K562 (cell line): Measurements from ENCODE around the gene NRP1. TPM values are rescaled to one million over a fixed set of nuclear protein-coding genes. Genes with fewer than 3 reads are reported as not detected.

Experiments used
- ATAC-seq: fragments of 200-7000 bp; cut with Tn5 transposase; 3 replicates; pipeline ENCODE4 v1.9.1; 2020; ENCODE audit warnings: moderate library complexity
- BruUV-seq: library from RNA; stranded (reverse); fragments of 400-500 nt; replicated peaks from 2 replicates; lab custom pipeline; 2021; lab: Mats Ljungman, UMichigan
- CTCF ChIA-PET: fragments of 300-600 bp; formaldehyde crosslinking; extraction: SDS; loops from one replicate; lab custom pipeline; 2021; ENCODE audit warnings: low intra/inter-chr PET ratio; lab: Yijun Ruan, JAX
- POLR2A ChIA-PET: fragments of 300-600, 350-650 bp; sonication (Branson Sonifier 250); formaldehyde crosslinking; extraction: SDS; loops from one replicate; lab custom pipeline; 2021; ENCODE audit warnings: antibody characterized with exemption, inconsistent platforms; lab: Yijun Ruan, JAX
- DNase-seq, 4 experiments: peaks; one replicate each; pipeline versions ENCODE4 v3.0.0 to v3.0.0-alpha.2; 2011 to 2018; ENCODE audit warnings: low spot score in 3 of 4, mixed read lengths in 3 of 4; ENCODE audit errors: extremely low read depth in 1 of 4
- FAIRE-seq: peaks from 2 replicates; lab custom pipeline; 2011; peaks lifted over from hg19 to GRCh38; lab: Jason Lieb, UNC
- H2AFZ ChIP-seq: 2 replicates; pipeline ENCODE4 v1.6.0; 2011; ENCODE audit warnings: low read depth, low read length, control low read depth, inconsistent platforms
- H3K27ac ChIP-seq: fragments of 200-600 bp; 3 replicates; pipeline ENCODE4 v1.8.0; 2011; ENCODE audit warnings: low read depth, mild to moderate bottlenecking, control low read depth, inconsistent platforms, low read length, moderate library complexity, mixed read lengths; ENCODE audit errors: extremely low read depth
- H3K27me3 ChIP-seq, 2 experiments: fragments of 300-600 bp in 1 of 2; 2 replicates in 1 of 2; 3 replicates in 1 of 2; pipeline versions ENCODE4 v1.6.0 to v1.8.0; 2011; ENCODE audit warnings: inconsistent platforms in 2 of 2, low read length in 2 of 2, mild to moderate bottlenecking in 1 of 2, mixed read lengths in 1 of 2, moderate library complexity in 1 of 2; ENCODE audit not compliant: control insufficient read depth in 2 of 2, insufficient read depth in 2 of 2
- H3K36me3 ChIP-seq: fragments of 300-600 bp; 3 replicates; pipeline ENCODE4 v1.8.0; 2011; ENCODE audit warnings: mild to moderate bottlenecking, low read length, inconsistent platforms; ENCODE audit not compliant: control insufficient read depth, insufficient read depth
- H3K4me1 ChIP-seq, 2 experiments: fragments of 200-600 bp in 1 of 2; replicated peaks in 1 of 2; 2 replicates in 1 of 2; 3 replicates in 1 of 2; pipeline versions ENCODE4 v1.5.1 to v1.8.0; 2011; ENCODE audit warnings: inconsistent platforms in 2 of 2, low read length in 2 of 2, mild to moderate bottlenecking in 1 of 2, mixed read lengths in 1 of 2, moderate library complexity in 1 of 2; ENCODE audit not compliant: control insufficient read depth in 2 of 2, insufficient read depth in 2 of 2
- H3K4me2 ChIP-seq: 2 replicates; pipeline ENCODE4 v1.6.1; 2011; ENCODE audit warnings: low read length, control low read depth, inconsistent platforms, mixed read lengths; ENCODE audit not compliant: insufficient read depth
- H3K4me3 ChIP-seq: fragments of 200-600 bp; sonication (generic), shearing (Covaris generic); 2 replicates; pipeline ENCODE4 v1.5.1; 2016; ENCODE audit warnings: control low read depth, inconsistent platforms
- H3K79me2 ChIP-seq: fragments of 200-600 bp; 3 replicates; pipeline ENCODE4 v1.8.0; 2011; ENCODE audit warnings: low read length, inconsistent platforms; ENCODE audit not compliant: control insufficient read depth, insufficient read depth
- H3K9ac ChIP-seq, 2 experiments: 2 replicates each; pipeline versions ENCODE4 v1.6.0 to v1.6.1; 2011; ENCODE audit warnings: low read depth in 2 of 2, low read length in 2 of 2, control low read depth in 1 of 2, inconsistent platforms in 1 of 2, mild to moderate bottlenecking in 1 of 2, mixed read lengths in 1 of 2; ENCODE audit not compliant: insufficient read depth in 1 of 2
- H3K9me1 ChIP-seq: one replicate; pipeline ENCODE4 v1.6.0; 2011; ENCODE audit warnings: inconsistent platforms, mild to moderate bottlenecking, low read length, moderate library complexity; ENCODE audit not compliant: control insufficient read depth, insufficient read depth
- H3K9me3 ChIP-seq: replicated peaks from 2 replicates; pipeline ENCODE4 v1.5.1; 2011; ENCODE audit warnings: low read depth, low read length, inconsistent platforms; ENCODE audit not compliant: control insufficient read depth, insufficient read depth
- H4K20me1 ChIP-seq: replicated peaks from 2 replicates; pipeline ENCODE4 v1.6.1; 2011; ENCODE audit warnings: low read length, inconsistent platforms, mixed read lengths; ENCODE audit not compliant: control insufficient read depth, insufficient read depth
- BHLHE40 ChIP-seq: IDR thresholded peaks from 2 replicates; pipeline ENCODE4 v1.6.1; 2011; ENCODE audit warnings: low read length, improper control_type of control experiment
- FOXM1 ChIP-seq, 2 experiments: fragments of 450-650 bp in 1 of 2; sonication (generic) in 1 of 2; formaldehyde crosslinking in 1 of 2; IDR thresholded peaks; 2 replicates each; pipeline versions ENCODE4 v1.6.1 to v1.9.0; 2017 to 2022; ENCODE audit warnings: low read depth in 2 of 2, mild to moderate bottlenecking in 2 of 2, missing genetic modification reagents in 1 of 2, moderate library complexity in 1 of 2
- HNRNPK ChIP-seq: fragments of 200-400 bp; formaldehyde crosslinking; IDR thresholded peaks from one replicate; pipeline ENCODE4 v1.6.1; 2018; ENCODE audit warnings: mild to moderate bottlenecking, low read depth, low read length; ENCODE audit not compliant: poor library complexity, severe bottlenecking
- HNRNPUL1 ChIP-seq: fragments of 200-400 bp; formaldehyde crosslinking; IDR thresholded peaks from 2 replicates; pipeline ENCODE4 v1.6.1; 2017; ENCODE audit warnings: low read length
- JUN ChIP-seq, 2 experiments: sonication (generic) in 1 of 2; formaldehyde crosslinking in 1 of 2; IDR thresholded peaks; 2 replicates each; pipeline versions ENCODE4 v1.6.1 to v1.8.0; 2012 to 2022; ENCODE audit warnings: borderline replicate concordance in 2 of 2, mild to moderate bottlenecking in 2 of 2, improper control_type of control experiment in 1 of 2, low read depth in 1 of 2, low read length in 1 of 2, missing genetic modification reagents in 1 of 2
- KLF13 ChIP-seq: fragments of 450-650 bp; IDR thresholded peaks from 2 replicates; pipeline ENCODE4 v1.6.1; 2016; ENCODE audit warnings: missing genetic modification characterization, low read depth, mild to moderate bottlenecking, missing compliant biosample characterization, moderate library complexity, borderline replicate concordance
- MAFG ChIP-seq: fragments of 450-650 bp; conservative IDR thresholded peaks from 2 replicates; pipeline ENCODE4 v1.6.1; 2016; ENCODE audit warnings: missing genetic modification characterization, missing compliant biosample characterization
- MYNN ChIP-seq, 2 experiments: sonication (generic); formaldehyde crosslinking in 1 of 2; IDR thresholded peaks; 2 replicates each; pipeline versions ENCODE4 v1.5.0 to v1.6.1; 2016 to 2020; ENCODE audit warnings: antibody characterized with exemption in 1 of 2, missing genetic modification reagents in 1 of 2
- ZBTB11 ChIP-seq, 3 experiments: fragments of 200-800 bp in 1 of 3; fragments of 250-450 bp in 1 of 3; fragments of 450-650 bp in 1 of 3; sonication (Bioruptor Pico) in 1 of 3; sonication (Bioruptor generic) in 1 of 3; formaldehyde crosslinking in 1 of 3; IDR thresholded peaks; 2 replicates each; pipeline versions ENCODE4 v1.6.1 to v1.8.0; 2016 to 2022; ENCODE audit warnings: mild to moderate bottlenecking in 2 of 3, missing genetic modification characterization in 2 of 3, missing compliant biosample characterization in 1 of 3, moderate library complexity in 1 of 3
- WGBS: fragments of 100-300 bp; shearing (Covaris generic); methylation state at CpG from one replicate; pipeline ENCODE4 v1.1.6; 2016; ENCODE audit warnings: low coverage, mixed read lengths; ENCODE audit not compliant: insufficient coverage; ENCODE audit errors: missing lambda C conversion rate; 5-methylcytosine and 5-hydroxymethylcytosine counted together
- in situ Hi-C: fragments of 300-500 bp; cut with MboI; formaldehyde crosslinking; loops from 4 replicates; pipeline ENCODE4 v1.15.0; 2018; ENCODE audit warnings: inconsistent platforms, mixed read lengths
- intact Hi-C: fragments of 100-400 bp; cut with micrococcal nuclease; formaldehyde crosslinking; loops from 2 replicates; pipeline ENCODE4 v1.14.2; 2022
- polyA plus RNA-seq, 8 experiments: library from polyadenylated mRNA; depleted of rRNA in 4 of 8; stranded (reverse) in 5 of 8; unstranded in 3 of 8; fragments of >200 nt; fragmentation: Nextera tagmentation in 2 of 8; fragmentation: Illumina TruSeq in 1 of 8; extraction: Ambion mirVana in 2 of 8; extraction: Trizol in 1 of 8; gene quantifications; 2 replicates each; pipeline versions ENCODE4 v1.2.1 to v1.2.3, GENCODE V29; 2011 to 2014; ENCODE audit warnings: inconsistent platforms in 1 of 8, missing spikeins in 1 of 8
- total RNA-seq, 7 experiments: library from RNA; depleted of rRNA in 6 of 7; stranded (reverse); fragments of >200 nt in 6 of 7; fragmentation: Illumina TruSeq in 2 of 7; extraction: Trizol in 2 of 7; gene quantifications; 2 replicates each; pipeline versions ENCODE4 v1.2.1 to v1.2.3, GENCODE V29; 2011 to 2021; ENCODE audit warnings: low replicate concordance in 1 of 7

The NRP1 gene
- total and polyA plus RNA-seq, 9 of the 15 experiments (the other 6 are each of a cell fraction or from before 2014, with no cell fraction given), result 0.01 to 0.38 (median 0.04) TPM; not detected in 5

GRCh38 chr10:33178026-33178755 is 156.3 kb downstream of the NRP1 start:
- H3K9ac ChIP-seq, result no peak overlapping the region
- H3K36me3 ChIP-seq, result no peaks in the 10 kb centered on the region
- intact Hi-C loops (no loop called here), in situ Hi-C loops (no loop called here)
- no peak for ATAC-seq
- WGBS, result 0% methylated on average over 3 of the region's 3 CpGs
- H2AFZ ChIP-seq, result no peak overlapping the region
- TF ChIP-seq HNRNPK (no peak), FOXM1 (IDR thresholded peaks at IDR 0.05; ENCODE audit: low read depth) (no peak), FOXM1 (CRISPR knock-in tag; IDR thresholded peaks at IDR 0.05; ENCODE audit: low read depth) (no peak), KLF13 (tag) (no peak), MYNN (IDR thresholded peaks at IDR 0.05) (no peak), MYNN (CRISPR knock-in tag; IDR thresholded peaks at IDR 0.05) (no peak), BHLHE40 (no peak), ZBTB11 (CRISPR knock-in tag; IDR thresholded peaks at IDR 0.05) (no peak), MAFG (tag) (no peak), JUN (IDR thresholded peaks at IDR 0.05; ENCODE audit: borderline replicate concordance, low read depth, low read length) (no peak), JUN (CRISPR knock-in tag; IDR thresholded peaks at IDR 0.05; ENCODE audit: borderline replicate concordance) (no peak), HNRNPUL1 (no peak)
- no peaks in the 10 kb centered on the region for H3K9me1 ChIP-seq
- no peaks in the 10 kb centered on the region for H3K9me3 ChIP-seq
- no peaks in the 10 kb centered on the region for H3K79me2 ChIP-seq
- ChIA-PET CTCF (no interaction called here), POLR2A (no interaction called here)
- DNase-seq, result no peak
- H3K4me2 ChIP-seq, result no peak overlapping the region
- H3K27ac ChIP-seq, result no peak overlapping the region
- H4K20me1 ChIP-seq, result no peaks in the 10 kb centered on the region
- BruUV-seq, result no TSS peak
- H3K4me1 ChIP-seq, result no peaks in the 10 kb centered on the region
- FAIRE-seq, result no peak
- H3K27me3 ChIP-seq, result 0 out of 5 replicates have a peak, but pooled peaks cover 0 to 5% of the 10 kb centered on the region in 2 experiments
- H3K4me3 ChIP-seq, result no peak overlapping the region
